ENCODE results near the gene BTF3. TPM values are rescaled to one million over a fixed set of nuclear protein-coding genes. Genes with fewer than 3 reads are reported as not detected.

BTF3 gene
- total RNA-seq, 4 donors from 2014 or later: 596 to 1,008 (median 649) TPM

GRCh38 chr5:73525606-73526203, 27.5 kb downstream of the BTF3 start:
- TF ChIP-seq POLR2A (IDR thresholded peaks at IDR 0.05): no peak
- TF ChIP-seq, protein P1, sequence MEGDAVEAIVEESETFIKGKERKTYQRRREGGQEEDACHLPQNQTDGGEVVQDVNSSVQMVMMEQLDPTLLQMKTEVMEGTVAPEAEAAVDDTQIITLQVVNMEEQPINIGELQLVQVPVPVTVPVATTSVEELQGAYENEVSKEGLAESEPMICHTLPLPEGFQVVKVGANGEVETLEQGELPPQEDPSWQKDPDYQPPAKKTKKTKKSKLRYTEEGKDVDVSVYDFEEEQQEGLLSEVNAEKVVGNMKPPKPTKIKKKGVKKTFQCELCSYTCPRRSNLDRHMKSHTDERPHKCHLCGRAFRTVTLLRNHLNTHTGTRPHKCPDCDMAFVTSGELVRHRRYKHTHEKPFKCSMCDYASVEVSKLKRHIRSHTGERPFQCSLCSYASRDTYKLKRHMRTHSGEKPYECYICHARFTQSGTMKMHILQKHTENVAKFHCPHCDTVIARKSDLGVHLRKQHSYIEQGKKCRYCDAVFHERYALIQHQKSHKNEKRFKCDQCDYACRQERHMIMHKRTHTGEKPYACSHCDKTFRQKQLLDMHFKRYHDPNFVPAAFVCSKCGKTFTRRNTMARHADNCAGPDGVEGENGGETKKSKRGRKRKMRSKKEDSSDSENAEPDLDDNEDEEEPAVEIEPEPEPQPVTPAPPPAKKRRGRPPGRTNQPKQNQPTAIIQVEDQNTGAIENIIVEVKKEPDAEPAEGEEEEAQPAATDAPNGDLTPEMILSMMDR (IDR thresholded peaks at IDR 0.05): no peak
- WGBS, 2 donors: 71 to 74% methylated on average over 3 of the region's 3 CpGs
- intact Hi-C loops (cut with DNase I; ENCODE audit: low total_unique reads): no loop called here
- no peak overlapping the region for H3K4me3 ChIP-seq (ENCODE audit: low read depth, poor library complexity, severe bottlenecking)
- DNase-seq (ENCODE audit: low spot score in 2 of 2): no peak

DNA sequence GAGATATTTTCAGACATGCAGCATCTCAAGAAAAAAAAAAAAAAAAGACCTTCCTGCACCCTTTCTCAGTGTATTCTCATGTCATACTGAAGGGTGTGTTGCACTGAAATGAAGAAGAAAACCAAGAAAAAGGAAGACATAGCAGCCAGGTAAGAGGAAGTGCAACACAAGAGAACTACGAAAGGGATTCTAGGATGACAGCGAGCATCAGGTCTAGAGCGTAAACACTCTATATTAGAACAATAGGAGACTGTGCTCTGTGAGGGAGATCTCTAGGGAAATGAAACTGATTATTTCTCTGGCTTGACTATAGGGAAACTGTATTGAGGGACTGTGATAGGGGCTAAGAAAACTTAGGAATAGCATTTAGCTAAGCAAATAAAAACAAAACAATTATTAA, 30.0 kb downstream of the BTF3 start:
- no peak for DNase-seq (ENCODE audit: low spot score in 2 of 2)
- WGBS, 2 donors: 73 to 77% methylated on average over 3 of the region's 3 CpGs
- intact Hi-C loops (cut with DNase I; ENCODE audit: low total_unique reads): no loop called here
- TF ChIP-seq, protein P1 (IDR thresholded peaks at IDR 0.05): no peak
- TF ChIP-seq POLR2A (IDR thresholded peaks at IDR 0.05): no peak
- H3K4me3 ChIP-seq (ENCODE audit: low read depth, poor library complexity, severe bottlenecking): no peak overlapping the region

DNA sequence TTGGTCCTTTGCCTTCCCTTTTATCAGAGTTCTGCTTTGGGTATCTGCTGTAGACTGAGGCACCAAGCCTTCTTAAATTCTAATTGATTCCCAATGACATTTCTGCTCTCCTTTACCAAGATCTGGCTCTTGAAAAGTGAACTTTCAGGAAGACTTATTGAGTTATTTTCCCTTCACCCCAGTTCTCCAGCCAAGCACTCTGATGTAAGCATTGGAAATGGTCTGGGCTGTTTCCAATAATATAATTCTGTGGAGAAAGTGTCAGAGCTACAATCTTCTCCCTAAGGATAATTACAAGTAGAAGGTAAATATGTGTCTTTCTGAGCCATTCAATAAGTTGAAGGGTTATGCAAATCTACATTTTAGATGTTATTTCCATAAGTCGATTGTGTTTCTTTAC, 30.8 kb downstream of the BTF3 start:
- WGBS, 2 donors: 89% methylated on average over 1 of the region's 1 CpG
- no peak overlapping the region for H3K4me3 ChIP-seq (ENCODE audit: low read depth, poor library complexity, severe bottlenecking)
- DNase-seq (ENCODE audit: low spot score in 2 of 2): no peak
- intact Hi-C loops (cut with DNase I; ENCODE audit: low total_unique reads): no loop called here
- TF ChIP-seq, protein P1 (IDR thresholded peaks at IDR 0.05): no peak
- no peak for TF ChIP-seq POLR2A (IDR thresholded peaks at IDR 0.05)

- 91 to 93% methylated on average over 1 of the region's 1 CpG for WGBS, 2 donors
- H3K4me3 ChIP-seq (ENCODE audit: low read depth, poor library complexity, severe bottlenecking): no peak overlapping the region
- DNase-seq (ENCODE audit: low spot score in 2 of 2): no peak
- intact Hi-C loops (cut with DNase I; ENCODE audit: low total_unique reads): no loop called here
- TF ChIP-seq, protein P1 (IDR thresholded peaks at IDR 0.05): no peak
- no peak for TF ChIP-seq POLR2A (IDR thresholded peaks at IDR 0.05)
These were observed 33.1 kb downstream of the BTF3 start for GRCh38 chr5:73531356-73531755.

- 75 to 82% methylated on average over 5 of the region's 5 CpGs for WGBS, 2 donors
- intact Hi-C loops (cut with DNase I; ENCODE audit: low total_unique reads): no loop called here
- no peak overlapping the region for H3K4me3 ChIP-seq (ENCODE audit: low read depth, poor library complexity, severe bottlenecking)
- TF ChIP-seq, protein P1 (IDR thresholded peaks at IDR 0.05): no peak
- no peak for TF ChIP-seq POLR2A (IDR thresholded peaks at IDR 0.05)
- DNase-seq (ENCODE audit: low spot score in 2 of 2): no peak
These were observed 34.0 kb downstream of the BTF3 start for GRCh38 chr5:73532195-73532594.

All from lower leg skin (tissue), 4 donors.